Ectodermal cell (in vitro differentiated cells): ENCODE measurements around the gene COPS7A.
A peak's percentile ranks its signal among the peaks of the same experiment; 100 is the strongest.

Source experiments
- H3K27ac ChIP-seq: 2 replicates; pipeline ENCODE4 v1.7.0; 2013; ENCODE audit warnings: mild to moderate bottlenecking, low read depth, low read length; ENCODE audit not compliant: insufficient read depth, poor library complexity, severe bottlenecking
- H3K27me3 ChIP-seq: 2 replicates; pipeline ENCODE4 v1.7.0; 2013; ENCODE audit warnings: mild to moderate bottlenecking, low read length; ENCODE audit not compliant: insufficient read depth, control insufficient read depth, poor library complexity, severe bottlenecking
- H3K36me3 ChIP-seq: one replicate; pipeline ENCODE4 v1.7.0; 2013; ENCODE audit warnings: low read length; ENCODE audit not compliant: control insufficient read depth, insufficient read depth
- H3K4me1 ChIP-seq: one replicate; pipeline ENCODE4 v1.7.0; 2013; ENCODE audit warnings: low read length; ENCODE audit not compliant: control insufficient read depth, insufficient read depth
- H3K4me3 ChIP-seq: 2 replicates; pipeline ENCODE4 v1.7.0; 2013; ENCODE audit warnings: low read depth, low read length, control low read depth; ENCODE audit not compliant: insufficient read depth
- H3K9me3 ChIP-seq: 2 replicates; pipeline ENCODE4 v1.7.0; 2013; ENCODE audit warnings: mild to moderate bottlenecking, low read length, moderate library complexity; ENCODE audit not compliant: control insufficient read depth
- WGBS, 2 experiments: methylation state at CpG; one replicate each; pipeline ENCODE4 v1.1.7; 2013; ENCODE audit warnings: missing lambda C conversion rate in 2 of 2; 5-methylcytosine and 5-hydroxymethylcytosine counted together

Gene COPS7A

DNA sequence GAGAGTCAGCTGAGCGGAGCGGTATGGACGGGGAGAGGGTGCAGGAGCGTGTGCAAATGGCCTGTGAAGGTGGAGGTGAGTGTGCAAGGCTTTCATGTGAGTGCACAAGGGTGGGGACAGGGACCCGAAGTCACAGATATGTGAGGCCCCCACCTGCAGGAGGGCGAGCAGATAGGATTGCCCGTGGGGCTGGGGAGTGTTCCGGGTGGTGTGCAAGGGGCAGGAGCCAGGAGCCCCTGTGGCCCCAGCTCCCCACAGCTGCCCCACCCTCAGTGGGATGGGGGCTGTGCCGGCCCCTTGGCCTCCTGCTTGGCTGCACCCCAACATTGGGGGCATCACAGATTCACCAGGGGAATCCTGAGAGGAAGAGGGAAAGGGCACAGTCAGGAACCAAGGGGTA is 29.1 kb upstream of the COPS7A start:
- 91 to 96% methylated on average over 9 of the region's 9 CpGs for WGBS, 2 experiments
- Histone ChIP-seq H3K4me1 (peaks cover 16% of the 10 kb centered on the region), H3K4me3 (no peak overlapping the region), H3K9me3 (no peaks in the 10 kb centered on the region), H3K27me3 (peaks cover 16% of the 10 kb centered on the region), H3K27ac (no peak overlapping the region), H3K36me3 (no peaks in the 10 kb centered on the region)

DNA sequence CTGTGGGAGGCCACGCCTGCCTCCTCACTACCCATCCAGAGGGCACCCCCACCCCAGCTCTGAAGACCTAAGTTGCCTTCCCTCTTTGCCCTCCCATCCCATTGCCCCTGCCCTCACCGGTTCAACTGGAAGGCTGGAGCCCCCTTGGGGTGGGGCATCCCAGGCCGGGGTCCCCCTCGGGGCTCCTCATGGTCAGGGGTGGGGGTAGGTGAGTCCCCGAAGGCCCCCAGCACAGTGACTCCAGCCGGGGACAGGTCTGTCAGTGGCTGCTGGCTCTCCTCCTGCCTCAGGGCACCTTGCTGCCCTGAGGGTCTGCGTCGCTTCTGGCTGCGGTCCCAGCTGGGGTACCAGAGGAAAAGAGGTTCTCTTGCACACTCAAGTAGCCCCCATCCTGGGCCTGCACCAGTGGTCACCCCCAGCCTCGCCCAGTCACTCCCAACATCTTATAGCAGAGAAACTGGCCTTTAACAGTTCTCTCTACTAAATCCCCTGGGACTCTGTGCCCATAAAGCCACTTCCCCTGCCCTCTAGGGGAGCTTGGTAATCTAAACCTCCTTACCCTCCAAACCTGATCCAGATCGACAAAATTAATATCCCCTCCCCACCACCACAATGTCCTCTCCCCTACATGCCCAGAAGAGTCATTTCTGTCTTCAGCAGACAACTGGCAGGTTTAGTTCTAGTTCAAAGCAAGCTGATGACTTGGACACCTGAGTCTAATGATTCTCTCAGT is 28.4 kb upstream of the COPS7A start:
- Histone ChIP-seq H3K27me3 (peaks cover 24% of the 10 kb centered on the region), H3K36me3 (no peaks in the 10 kb centered on the region), H3K27ac (no peak overlapping the region), H3K9me3 (no peaks in the 10 kb centered on the region), H3K4me3 (no peak overlapping the region), H3K4me1 (peaks cover 12% of the 10 kb centered on the region)
- 88 to 94% methylated on average over 11 of the region's 11 CpGs for WGBS, 2 experiments

DNA sequence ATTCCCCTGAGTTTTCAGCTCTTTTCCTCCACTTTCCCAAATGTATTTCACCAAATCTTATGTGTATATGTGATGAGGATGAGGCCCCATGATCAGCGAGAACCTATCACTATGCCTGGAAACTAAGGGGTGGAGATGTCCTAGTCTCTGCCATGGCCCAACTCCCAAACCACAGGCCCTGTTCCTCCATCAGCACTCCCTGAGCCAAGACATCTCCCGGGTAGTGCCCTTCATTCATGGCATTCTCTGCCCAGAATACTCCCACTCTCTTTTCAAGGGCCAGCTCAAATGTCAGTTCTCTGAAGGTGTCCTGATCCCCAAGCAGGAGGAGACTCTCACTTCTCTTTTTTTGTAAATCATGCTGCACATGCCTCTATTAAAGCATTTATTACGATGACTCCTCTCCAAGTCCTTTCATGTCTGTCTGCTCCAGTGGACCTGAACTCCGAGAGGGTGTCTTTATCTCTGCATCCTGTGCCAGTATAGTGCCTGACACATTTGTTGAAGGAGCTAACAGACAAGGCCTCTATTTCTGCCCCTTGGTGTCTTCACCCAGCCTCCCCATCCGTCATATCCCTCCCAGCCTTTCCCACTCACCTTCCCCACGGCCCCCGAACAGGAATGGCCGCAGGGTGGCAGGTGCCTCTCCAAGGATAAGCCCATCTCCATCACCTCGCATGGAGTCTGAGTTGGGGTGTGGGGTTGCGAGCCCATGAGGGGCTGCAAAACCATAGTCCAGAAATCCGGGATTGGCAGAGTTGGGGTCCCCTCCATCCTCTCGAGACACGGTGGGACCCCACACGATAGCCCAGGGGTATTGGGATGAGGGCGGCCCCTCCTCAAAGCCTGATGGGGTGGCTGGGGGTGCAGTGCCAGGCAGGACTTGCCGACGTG is 26.9 kb upstream of the COPS7A start:
- Histone ChIP-seq H3K27ac (no peak overlapping the region), H3K36me3 (no peaks in the 10 kb centered on the region), H3K9me3 (no peaks in the 10 kb centered on the region), H3K4me1 (peaks cover 12% of the 10 kb centered on the region), H3K27me3 (peaks cover 38% of the 10 kb centered on the region), H3K4me3 (no peak overlapping the region)
- WGBS, 2 experiments, result 94 to 95% methylated on average over 17 of the region's 17 CpGs

DNA sequence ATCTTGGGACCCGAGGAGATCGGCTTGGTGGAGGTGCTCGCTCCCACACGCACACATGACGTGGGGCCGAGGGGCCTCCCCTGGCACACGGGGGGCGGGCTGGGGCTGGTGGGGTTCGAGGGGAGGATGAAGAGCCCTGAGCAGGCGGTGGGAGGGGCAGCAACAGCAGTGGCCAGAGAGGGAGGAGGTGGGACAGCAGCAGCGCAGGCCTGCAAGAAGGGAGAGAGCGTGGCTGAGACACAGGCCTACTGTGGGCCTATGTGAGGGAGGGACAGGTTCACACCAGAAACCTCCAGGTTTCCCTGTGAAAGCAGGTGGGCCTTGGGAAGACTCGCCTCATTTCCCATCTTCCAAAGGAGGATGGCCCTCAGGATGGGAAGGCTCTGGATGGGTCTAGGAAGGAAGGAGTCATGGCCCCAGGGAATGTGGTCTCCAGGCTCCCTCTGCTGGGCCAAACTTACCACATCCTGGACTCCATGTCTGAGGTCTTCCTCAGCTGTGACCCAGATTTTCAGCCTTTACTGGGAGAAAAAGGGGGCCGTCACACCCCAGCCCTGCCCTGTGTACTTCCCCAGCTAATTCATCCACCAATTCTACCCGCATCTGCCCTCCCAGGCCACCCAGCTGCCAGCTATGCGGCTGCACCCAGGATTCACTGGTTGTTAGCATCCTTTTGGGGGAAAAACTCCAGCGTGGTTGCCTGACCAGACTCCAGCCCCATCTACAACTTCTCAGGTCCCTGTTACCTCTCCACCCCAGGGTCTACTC is 26.1 kb upstream of the COPS7A start:
- no peak overlapping the region for H3K4me3 ChIP-seq
- no peaks in the 10 kb centered on the region for H3K36me3 ChIP-seq
- WGBS, 2 experiments, result 84% methylated on average over 17 of the region's 17 CpGs
- H3K27me3 ChIP-seq, result peaks cover 46% of the 10 kb centered on the region
- H3K4me1 ChIP-seq, result peaks cover 12% of the 10 kb centered on the region
- H3K9me3 ChIP-seq, result no peaks in the 10 kb centered on the region
- no peak overlapping the region for H3K27ac ChIP-seq

- Histone ChIP-seq H3K4me1 (peaks cover 15% of the 10 kb centered on the region), H3K27me3 (peaks cover 51% of the 10 kb centered on the region), H3K4me3 (no peak overlapping the region), H3K36me3 (no peaks in the 10 kb centered on the region), H3K9me3 (no peaks in the 10 kb centered on the region), H3K27ac (no peak overlapping the region)
- 60 to 63% methylated on average over 8 of the region's 8 CpGs for WGBS, 2 experiments
Observed at GRCh38 chr12:6698352-6699046, 25.3 kb upstream of the COPS7A start.

DNA sequence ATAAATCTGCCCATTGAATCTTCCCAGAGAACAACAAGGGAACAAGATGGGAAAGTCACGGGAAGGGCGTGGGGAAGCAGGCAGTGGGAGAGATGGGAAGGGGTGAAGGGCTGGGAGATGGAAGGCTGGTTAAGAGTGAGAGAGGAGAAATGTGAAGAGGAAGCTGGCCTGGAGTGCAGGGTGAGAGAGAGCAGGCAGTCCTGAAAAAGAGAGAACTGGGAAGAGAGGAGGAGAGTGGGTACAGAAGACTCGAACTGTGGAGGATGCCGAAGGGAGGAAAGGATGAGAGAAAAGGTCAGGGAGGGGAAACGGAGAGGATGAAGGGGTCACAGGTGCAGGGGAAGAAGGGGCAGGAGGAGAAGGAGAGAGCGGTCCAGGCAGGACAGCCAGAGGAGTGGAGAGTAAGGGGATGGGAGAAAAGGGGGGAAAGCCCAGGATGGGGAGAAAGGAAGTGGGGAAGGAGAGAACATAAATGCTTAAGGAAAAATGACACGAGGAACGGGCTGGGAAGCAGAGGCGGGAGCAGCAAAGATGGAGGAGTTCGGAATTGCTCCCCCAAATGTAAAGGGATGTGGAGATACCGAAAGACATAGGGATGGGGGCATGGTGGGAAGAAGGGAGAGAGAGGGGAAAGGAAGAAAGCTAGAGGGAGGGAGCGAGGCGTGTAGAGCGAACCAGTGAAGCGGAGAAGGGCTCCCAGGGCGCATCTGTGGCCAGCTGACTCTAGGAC is 24.4 kb upstream of the COPS7A start:
- peak overlapping the region; percentile 69 for H3K4me3 ChIP-seq
- WGBS, 2 experiments, result 14 to 17% methylated on average over 16 of the region's 16 CpGs
- peaks cover 55% of the 10 kb centered on the region for H3K27me3 ChIP-seq
- no peaks in the 10 kb centered on the region for H3K36me3 ChIP-seq
- H3K4me1 ChIP-seq, result peaks cover 20% of the 10 kb centered on the region
- no peaks in the 10 kb centered on the region for H3K9me3 ChIP-seq
- no peak overlapping the region for H3K27ac ChIP-seq

- no peak overlapping the region for H3K27ac ChIP-seq
- H3K36me3 ChIP-seq, result no peaks in the 10 kb centered on the region
- peak overlapping the region; percentile 69 for H3K4me3 ChIP-seq
- peaks cover 20% of the 10 kb centered on the region for H3K4me1 ChIP-seq
- peaks cover 55% of the 10 kb centered on the region for H3K27me3 ChIP-seq
- WGBS, 2 experiments, result 1% methylated on average over 65 of the region's 65 CpGs
- H3K9me3 ChIP-seq, result no peaks in the 10 kb centered on the region
Observed at GRCh38 chr12:6699989-6700645, 23.7 kb upstream of the COPS7A start.

- Histone ChIP-seq H3K4me1 (peaks cover 20% of the 10 kb centered on the region), H3K9me3 (no peaks in the 10 kb centered on the region), H3K27ac (no peak within 1 kb of the TSS), H3K36me3 (no peaks in the 10 kb centered on the region), H3K27me3 (peaks cover 55% of the 10 kb centered on the region), H3K4me3 (peak within 1 kb of the TSS; percentile 69)
- 1% methylated on average over 43 of the region's 43 CpGs for WGBS, 2 experiments
Observed at GRCh38 chr12:6700646-6701051, 23.2 kb upstream of the COPS7A start, which contains the start of gene PIANP. Gene PIANP, minus strand, starts transcription at chr12:6700815. Its CDS starts 2,754 bp downstream, at chr12:6698061.
